ENCODE data around the gene SRSF1. TPM values are rescaled to one million over a fixed set of nuclear protein-coding genes. Genes with fewer than 3 reads are reported as not detected.
"Not testable (repeated sequence)": the region's sequence is repeated elsewhere in the genome, so short reads cannot be mapped to it uniquely, and the experiment has no call there.

Gene SRSF1
- total RNA-seq, 1 donor from 2014 or later, result 300 TPM

DNA sequence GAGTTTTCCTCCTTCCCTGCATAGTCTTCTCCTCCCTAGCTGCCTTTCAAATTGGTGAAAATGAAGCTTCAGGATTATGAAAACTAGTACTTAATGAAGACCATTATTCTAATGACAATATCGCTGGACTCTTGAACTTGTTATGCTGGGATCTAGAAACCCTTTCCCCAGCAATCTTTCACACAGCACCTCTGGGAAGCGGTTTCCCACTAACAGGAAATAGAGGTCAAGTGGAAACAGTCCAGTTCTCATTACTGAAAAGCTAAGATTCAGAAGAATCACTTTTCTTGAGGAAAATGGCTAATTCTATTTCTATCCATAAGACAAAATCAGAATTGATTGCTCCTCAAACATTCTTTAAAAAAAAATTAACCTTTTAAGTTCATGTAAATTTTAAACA, 17.0 kb downstream of the SRSF1 start:
- peak in 1 of 2 donors; percentile 29 for DNase-seq (ENCODE audit: low read depth in 2 of 2)

GRCh38 chr17:57988301-57989250, 18.5 kb downstream of the SRSF1 start:
- peak; percentile 62 to 72 for DNase-seq (ENCODE audit: low read depth in 2 of 2)

- peak; percentile 68 to 73 for DNase-seq (ENCODE audit: low read depth in 2 of 2)
These were observed 19.3 kb downstream of the SRSF1 start, which contains the start of gene VEZF1 for GRCh38 chr17:57987581-57988300. Gene VEZF1, minus strand, starts transcription at chr17:57988254. Its CDS starts 143 bp downstream, at chr17:57988111.

GRCh38 chr17:57986841-57987580, 20.0 kb downstream of the SRSF1 start:
- peak; percentile 66 to 89 for DNase-seq (ENCODE audit: low read depth in 2 of 2)

DNA sequence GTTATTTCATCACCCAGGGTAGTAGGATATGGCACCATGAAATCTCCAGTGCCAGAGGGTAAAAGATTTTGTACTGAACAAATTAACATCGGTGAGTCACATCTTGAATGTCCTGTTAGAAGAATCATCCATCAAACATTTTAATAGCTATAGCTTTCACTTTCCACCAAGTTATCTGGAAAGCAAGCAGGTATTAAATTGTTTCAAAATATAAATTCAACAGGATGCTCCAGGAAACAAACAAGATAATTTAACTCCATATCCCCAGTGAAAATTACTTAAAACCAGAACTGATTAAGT, 21.4 kb downstream of the SRSF1 start:
- DNase-seq (ENCODE audit: low read depth in 2 of 2), result peak in 1 of 2 donors; percentile 69

- DNase-seq (ENCODE audit: low read depth in 2 of 2), result no peak
These were observed 21.9 kb downstream of the SRSF1 start for GRCh38 chr17:57984936-57985674.

- no peak for DNase-seq (ENCODE audit: low read depth in 2 of 2)
These were observed 22.7 kb downstream of the SRSF1 start for GRCh38 chr17:57984261-57984890.

DNA sequence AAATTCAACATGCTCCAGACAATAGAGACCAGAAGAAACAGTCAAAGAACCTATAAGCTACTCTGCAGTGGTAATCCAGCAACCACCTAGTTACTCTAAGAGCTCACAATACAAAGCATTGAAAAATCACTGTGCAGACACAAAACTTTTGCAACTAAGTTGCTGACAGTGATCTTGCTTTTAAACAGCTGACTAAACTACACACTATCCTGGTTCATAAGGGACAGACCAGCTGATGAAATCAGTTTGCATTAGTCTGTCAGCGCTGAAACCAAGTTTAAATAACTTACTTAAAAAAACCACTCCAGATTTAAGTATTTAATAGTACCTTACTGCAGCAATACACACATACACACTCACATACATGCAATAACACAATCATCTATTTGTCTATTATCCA, 23.6 kb downstream of the SRSF1 start:
- no peak for DNase-seq (ENCODE audit: low read depth in 2 of 2)

DNA sequence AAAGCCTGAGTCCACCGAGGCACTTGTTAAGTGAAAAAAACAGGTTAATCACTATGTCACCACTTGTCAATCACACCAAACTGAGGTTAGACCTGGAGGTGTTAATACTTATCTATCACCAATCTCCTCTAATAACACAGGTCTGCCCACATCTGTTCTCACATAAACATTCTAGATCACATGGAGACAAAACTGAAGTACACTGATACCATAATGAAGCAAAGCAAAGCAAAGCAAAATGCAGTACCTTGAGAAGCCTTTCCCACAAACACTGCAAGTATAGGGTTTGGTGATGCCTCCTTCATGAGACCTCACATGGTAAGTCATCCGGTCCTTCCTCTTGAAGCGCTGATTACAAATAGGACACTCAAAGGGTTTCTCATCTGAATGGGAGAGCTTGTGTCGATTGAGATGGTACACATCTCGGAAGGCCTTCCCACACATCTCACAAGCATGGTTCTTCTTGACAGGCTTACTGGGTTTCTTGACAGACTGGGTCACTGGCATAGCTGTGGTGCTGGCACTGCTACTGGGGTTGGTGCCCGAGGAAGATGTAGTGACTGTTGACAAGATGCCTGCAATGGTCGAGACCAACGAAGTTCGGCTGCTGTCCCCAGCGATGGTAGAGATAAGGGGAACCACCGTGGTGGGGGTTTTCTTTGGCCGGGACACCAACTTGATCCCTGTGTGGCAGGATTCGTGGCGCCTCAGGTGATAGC, 24.4 kb downstream of the SRSF1 start:
- DNase-seq (ENCODE audit: low read depth in 2 of 2), result no peak

DNA sequence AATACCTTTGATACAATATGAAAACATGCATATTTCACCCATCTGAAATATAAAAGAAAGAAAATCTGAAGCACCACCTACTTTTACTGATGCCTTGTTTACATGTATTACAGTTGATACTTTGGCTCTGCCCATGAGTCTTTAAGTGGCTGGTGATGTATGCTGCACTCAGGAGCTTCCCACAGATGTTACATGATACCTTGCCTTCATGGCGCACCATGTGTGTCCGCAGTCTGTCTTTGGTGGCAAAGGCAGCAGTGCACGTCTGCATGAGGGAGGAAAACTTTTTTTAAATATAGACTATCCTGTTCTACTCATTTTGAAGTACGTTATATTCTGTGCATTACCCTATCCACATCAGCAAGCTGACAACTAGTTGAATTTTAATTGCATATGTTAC, 26.5 kb downstream of the SRSF1 start:
- no peak for DNase-seq (ENCODE audit: low read depth in 2 of 2)

GRCh38 chr17:57979076-57979475, 28.0 kb downstream of the SRSF1 start:
- no peak for DNase-seq (ENCODE audit: low read depth in 2 of 2)

- no peak for DNase-seq (ENCODE audit: low read depth in 2 of 2)
These were observed 30.5 kb downstream of the SRSF1 start for GRCh38 chr17:57976594-57976993.

DNA sequence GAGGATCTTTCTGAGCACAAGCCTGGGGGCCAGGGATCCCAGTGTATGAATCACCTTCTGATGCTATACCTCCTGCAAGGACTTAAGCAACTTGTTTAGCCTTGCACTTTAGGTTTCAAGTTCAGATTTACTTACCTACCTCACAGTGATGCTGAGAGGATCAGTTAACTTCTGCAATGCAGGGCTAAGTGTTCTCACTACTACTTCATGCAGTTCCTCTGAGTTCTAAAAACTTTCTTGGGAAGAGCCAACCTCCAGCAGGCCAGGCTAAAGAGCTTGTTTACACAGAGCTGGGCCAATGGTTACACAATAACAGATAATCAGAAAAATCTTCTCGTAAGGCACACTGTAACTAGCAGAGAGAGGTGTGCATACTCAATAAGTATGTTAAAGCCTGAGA, 32.0 kb downstream of the SRSF1 start:
- no peak for DNase-seq (ENCODE audit: low read depth in 2 of 2)

GRCh38 chr17:57974053-57974824, 32.8 kb downstream of the SRSF1 start:
- DNase-seq (ENCODE audit: low read depth in 2 of 2), result not testable (repeated sequence)

DNA sequence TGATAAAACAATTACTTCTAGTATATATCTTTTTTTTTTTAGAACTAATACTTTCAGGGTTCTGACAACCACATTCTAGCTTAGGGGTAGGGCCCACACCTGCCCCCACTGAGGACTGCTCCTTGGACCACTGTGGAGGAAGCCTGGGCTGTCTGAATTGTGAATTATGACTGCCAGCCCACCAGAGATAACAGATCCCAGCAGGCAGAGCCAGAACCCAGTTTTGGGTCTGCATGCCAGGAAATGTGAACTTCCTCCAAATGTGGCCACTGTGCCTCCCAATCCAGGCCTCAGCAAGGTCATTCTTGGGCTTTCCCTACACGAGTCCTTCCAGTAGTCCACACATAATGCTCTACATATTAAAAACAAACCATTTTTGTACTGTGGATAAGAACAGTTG, 34.9 kb downstream of the SRSF1 start:
- no peak for DNase-seq (ENCODE audit: low read depth in 2 of 2)

DNA sequence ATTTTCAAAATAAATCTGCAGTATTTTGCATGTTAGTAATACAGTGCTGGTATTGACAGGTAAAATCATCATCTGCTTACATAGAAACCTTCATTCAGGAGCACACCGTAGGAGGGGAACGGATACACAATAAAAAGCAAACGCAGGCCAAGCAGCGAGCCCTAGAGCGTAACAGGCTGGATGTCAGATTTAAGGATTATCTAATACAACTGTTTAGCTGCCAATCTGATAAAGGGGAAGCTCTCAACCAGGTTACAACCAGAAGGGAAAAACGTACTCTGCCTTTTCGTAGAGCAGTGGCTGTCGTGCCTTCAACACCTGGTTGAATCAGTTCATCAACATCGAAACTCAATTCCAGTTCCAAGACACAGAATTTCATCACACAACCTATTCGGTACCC, 35.5 kb downstream of the SRSF1 start:
- no peak for DNase-seq (ENCODE audit: low read depth in 2 of 2)

- peak in 1 of 2 donors; percentile 73 for DNase-seq (ENCODE audit: low read depth in 2 of 2)
These were observed 36.3 kb downstream of the SRSF1 start for GRCh38 chr17:57970710-57971109.

DNA sequence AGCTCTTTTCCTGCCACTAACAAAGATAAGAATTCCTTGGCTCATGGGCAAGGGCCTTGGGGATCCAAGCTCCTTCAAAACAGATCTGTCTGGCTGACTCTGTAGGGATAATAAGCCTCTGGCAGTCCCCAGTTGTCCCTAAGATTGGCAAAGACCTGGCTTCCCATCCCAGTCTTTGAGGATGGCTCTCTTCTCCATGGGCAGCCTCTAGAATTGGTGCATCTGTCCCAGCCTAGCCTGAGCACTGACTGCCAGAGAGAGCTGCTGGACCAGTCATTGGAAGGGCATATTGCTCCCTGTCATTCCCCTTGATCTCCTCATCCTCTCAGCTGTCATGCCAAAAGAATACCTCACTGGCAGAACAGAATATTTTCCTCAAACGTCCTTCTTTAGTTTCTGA, 38.6 kb downstream of the SRSF1 start:
- DNase-seq (ENCODE audit: low read depth in 2 of 2), result no peak

DNA sequence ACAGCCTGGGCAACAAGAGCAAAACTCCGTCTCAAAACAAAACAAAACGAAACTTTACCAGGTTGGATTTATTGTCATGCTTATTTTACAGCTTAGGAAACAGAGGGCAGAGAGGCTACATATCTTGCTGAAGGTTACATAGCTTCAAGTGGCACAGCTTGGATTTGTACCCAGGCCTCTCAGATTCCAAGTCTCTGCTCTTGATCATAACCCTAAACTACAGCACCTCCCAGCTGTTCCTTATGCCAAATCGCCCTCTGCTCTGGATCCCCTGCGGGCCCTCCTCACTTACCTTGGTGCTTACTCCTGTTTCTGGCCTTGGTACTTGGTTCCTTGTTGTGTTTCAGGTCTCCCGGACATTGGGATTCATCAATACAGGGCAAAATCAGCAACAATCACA, 40.2 kb downstream of the SRSF1 start:
- no peak for DNase-seq (ENCODE audit: low read depth in 2 of 2)

All from lung microvascular endothelial cell (primary cell).